Activated CD4-positive, alpha-beta T cell treated with anti-CD3 and anti-CD28 coated beads, Interleukin-2, amount 50 U/mL, for 1 hour (primary cell): ENCODE results near the gene KCNJ8.
"Not testable (repeated sequence)": the region's sequence is repeated elsewhere in the genome, so short reads cannot be mapped to it uniquely, and the experiment has no call there.

Experiments
- DNase-seq: peaks from one replicate; pipeline ENCODE4 v3.0.0-alpha.2; 2020

Gene KCNJ8

DNA sequence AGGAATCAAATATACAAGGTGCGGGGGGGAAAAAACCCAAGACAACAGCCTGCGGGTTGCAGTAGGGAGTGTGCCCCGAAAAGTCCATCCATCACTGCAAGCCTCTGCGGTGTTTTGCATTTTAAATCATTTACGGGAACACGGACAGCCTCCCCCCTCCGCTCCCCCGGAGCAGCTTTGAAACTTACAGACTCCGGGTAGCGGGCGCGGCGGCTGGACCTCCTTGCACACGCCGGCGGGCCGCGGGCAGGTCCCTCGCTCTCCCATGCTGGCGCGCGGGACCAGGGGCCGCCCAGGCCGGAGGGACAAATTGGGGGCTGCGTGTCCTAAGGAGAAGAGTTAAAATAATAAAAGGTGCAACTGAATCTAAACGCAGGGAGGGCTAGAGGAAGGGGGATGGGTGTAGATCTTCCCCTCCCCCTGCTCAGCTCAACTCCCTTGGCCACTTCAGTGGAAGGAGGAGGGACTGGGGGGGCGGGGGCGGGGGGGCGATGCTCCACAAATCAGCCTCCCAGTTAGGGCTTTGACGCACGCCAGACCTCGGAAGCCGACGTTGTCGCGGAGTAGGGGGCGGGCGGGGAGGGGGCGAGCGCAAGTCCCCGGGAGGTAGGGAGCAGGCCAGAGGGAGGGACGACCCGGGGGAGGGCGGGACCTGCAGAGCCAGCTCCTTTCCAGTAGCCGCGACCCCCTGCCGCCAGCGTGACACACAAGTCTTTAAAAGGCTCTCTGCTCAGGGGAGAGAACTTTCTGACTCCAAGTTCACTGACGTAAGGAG, at the start of gene KCNJ8:
Gene KCNJ8 (minus strand): TSS at position 349 of the 775 bp plus-strand sequence. CDS start 1,090 bp downstream, outside the sequence.
- DNase-seq, result no peak

DNA sequence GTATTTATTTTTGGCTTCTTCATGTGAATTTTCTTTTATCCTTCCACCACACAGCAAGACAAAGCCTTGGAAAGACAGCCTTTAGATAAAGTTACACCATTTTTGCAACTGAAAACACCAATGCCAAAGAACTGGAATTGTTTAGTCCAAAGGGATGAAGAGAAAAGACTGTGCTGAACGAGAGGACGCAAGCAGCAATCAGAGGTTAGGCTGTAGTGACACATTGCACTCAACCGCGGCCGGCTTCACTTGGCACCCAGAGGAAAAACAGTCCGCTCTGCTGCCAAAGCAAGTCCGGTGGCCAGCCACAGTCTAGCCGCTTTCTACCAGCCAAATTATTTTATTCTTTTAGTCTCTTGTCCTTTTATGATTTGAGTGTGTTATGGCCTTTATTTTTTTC, 49.1 kb upstream of the KCNJ8 start:
- no peak for DNase-seq

DNA sequence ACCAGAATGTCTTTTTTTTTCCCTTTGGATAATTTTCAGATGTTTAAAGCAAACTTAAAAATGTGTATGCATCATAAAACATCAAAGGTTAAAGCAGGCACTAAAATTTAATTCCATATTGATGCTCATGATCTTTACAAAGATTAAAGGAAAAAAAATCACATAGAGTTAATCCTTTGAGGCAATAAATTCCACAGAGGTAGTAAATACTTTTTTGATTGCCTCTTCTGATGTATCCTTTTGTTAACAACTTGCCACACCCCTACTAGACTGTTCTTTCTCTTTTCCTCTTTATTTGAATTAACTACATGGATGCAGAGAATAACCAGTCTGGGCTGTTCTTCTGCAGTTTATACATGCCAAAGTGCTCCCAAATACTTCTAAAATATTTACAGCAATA, 45.2 kb upstream of the KCNJ8 start:
- no peak for DNase-seq

DNA sequence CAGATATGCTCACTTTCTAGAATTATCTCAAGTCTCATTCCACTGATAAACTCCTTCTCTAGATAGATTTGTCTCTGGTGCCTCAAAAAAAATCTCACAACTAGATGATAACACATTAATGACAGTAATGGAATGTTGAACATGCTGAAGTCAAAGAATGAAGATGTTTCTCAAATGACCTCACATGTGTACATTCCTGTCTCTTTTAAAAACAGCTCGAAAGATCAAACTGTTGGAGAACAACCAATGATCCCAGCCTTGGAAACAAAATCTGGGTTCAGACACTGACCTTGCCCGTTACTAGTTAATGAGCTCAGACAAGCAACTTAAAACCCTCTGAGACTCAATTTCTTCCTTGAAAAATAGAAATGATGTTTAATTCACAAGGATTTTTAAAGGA, 44.7 kb upstream of the KCNJ8 start:
- DNase-seq, result no peak

DNA sequence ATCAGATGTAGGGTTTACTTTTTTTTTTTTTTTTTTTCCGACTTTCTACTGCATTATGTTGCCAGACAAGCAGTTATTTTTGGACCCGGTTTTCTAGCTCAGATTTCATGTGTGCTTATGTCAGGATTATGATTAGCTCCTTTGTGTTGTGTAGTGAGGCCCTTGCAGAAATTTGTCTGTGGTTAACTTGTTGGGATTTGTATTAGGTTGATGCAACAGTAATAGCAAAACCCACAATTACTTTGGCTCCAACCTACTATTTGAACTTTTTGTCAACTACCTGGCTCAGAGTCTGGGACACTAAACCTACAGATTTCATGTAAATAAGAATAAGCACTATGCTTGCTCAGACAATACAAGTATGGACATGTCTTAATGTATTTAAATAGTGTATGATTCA, 44.1 kb upstream of the KCNJ8 start:
- DNase-seq, result no peak

DNA sequence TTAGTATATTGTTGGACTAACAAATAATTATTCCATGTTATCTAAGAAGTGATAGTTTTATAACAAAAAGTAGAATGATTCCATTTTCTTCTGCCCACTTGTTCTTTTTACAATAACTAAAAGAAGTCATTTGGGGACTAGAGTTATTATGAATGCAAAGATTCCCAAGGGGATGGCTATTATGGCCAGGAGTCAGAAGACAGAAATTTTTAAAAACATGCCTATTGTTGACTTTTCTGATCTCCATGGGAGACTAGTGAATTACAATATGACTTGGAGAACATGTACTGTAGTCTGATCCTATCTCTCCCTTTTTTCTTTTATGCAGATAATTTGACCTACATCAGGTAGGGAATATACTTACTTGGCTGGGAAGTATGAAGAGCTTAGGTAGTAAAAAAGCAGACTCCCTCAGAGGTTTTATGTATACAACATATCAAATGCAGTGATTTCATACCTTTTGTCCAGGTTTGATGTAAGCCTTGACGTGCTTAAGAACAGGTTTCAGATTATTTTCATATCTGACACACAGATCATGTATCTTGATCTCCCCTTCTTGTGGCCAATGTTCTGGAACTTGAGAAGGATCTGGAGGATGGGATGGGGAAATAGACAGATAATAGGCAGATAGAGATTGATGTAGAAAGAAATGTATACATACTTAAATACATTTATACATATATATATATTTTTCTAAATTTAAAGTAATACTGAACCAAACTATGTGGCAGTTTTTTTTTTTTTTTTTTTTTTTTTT, 41.0 kb upstream of the KCNJ8 start:
- DNase-seq, result no peak

DNA sequence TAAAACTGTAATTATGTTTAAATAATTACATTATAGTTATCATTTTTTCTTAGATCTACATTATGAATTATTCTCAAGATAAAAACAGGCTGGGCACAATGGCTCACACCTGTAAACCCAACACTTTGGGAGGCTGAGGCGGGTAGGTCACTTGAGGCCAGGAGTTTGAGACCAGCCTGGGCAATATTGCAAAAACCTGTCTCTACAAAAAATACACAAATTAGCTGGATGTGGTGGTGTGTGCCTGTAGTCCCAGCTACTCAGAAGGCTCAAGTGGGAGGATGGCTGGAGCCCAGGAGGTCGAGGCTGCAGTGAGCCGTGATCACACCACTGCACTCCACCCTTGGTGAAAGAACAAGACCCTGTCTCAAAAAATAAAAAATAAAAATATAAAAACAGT, 40.3 kb upstream of the KCNJ8 start:
- no peak for DNase-seq

DNA sequence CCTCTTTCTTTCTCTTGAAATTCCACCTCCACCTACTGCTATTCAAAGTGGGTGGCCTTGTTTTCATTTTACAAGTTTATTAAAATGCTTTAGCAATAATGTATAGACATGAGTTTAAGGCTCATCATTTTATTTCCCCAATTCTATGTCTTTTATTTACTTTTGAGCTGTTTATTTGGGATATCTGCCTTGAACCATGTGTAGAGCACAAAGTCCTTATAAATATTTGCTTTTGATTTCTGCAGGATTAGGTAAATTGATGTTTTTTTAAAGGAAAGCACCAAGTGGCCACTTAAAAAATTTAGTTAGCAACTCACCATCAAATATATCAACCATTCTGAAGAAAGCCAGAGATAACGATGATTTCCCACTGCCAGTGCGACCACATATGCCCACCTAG, 39.8 kb upstream of the KCNJ8 start:
- no peak for DNase-seq

DNA sequence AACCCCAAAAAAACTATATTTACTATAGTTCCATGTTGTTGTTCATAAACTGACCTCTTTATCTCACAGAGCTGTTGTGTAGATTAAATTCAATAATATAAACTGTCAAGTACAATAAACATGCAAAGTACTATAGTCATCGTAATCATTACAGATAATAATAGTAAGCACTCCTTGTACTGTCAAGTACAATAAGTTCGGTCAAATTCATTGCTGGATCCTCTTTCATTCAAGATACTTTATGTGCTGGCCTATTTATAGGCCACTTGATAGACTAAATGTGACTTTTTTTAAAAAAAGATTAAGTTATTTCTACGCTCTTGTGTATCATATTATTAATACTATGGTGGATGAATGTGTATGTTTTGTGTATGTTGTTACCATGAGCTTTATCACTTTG, 39.2 kb upstream of the KCNJ8 start:
- DNase-seq, result no peak

DNA sequence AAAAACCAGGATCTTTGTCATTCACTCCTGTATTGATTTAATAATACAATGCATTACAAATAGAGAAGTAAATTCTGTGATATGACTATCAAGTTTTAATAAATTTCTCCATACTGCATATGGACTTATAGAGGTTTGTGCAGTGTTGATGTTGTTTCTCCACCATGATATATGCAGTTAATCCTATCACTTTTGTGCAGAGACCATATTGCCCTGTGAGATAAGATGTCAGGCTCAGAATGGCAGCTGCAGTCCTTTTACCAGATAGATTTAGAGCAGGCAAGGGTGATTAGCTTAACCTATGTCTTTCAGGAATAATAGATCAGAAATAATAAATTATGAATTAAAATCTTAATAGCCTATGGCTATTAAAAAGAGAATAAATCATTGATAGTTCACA, 38.6 kb upstream of the KCNJ8 start:
- DNase-seq, result no peak

DNA sequence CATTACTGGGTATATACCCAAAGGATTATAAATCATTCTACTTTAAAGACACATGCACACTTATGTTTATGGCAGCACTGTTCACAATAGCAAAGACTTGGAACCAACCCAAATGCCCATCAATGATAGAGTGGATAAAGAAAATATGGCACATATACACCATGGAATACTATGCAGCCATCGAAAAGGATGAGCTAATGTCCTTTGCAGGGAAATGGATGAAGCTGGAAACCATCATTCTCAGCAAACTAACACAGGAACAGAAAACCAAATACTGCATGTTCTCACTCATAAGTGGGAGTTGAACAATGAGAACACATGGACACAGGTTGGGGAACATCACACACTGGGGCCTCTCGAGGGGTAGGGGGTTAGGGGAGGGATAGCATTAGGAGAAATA, 37.8 kb upstream of the KCNJ8 start:
- not testable (repeated sequence) for DNase-seq

DNA sequence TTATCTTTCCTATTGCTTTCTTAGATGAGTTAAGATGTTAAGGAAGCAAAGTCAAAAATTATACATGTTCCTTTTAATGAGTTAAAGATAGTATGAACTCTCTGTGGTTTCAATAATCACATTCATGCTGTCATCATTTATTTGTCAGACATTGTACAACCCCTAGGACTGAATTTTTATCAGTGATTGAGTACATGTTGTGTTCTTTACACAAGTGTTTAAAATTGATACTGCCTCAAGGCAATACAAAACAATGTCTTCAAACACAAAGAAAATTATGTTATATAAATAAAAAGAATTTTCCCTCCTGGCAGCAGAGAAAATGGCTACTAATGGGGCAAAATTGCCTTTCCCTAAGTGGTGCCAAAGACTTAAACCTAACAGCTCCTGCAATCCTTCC, 34.6 kb upstream of the KCNJ8 start:
- DNase-seq, result no peak

DNA sequence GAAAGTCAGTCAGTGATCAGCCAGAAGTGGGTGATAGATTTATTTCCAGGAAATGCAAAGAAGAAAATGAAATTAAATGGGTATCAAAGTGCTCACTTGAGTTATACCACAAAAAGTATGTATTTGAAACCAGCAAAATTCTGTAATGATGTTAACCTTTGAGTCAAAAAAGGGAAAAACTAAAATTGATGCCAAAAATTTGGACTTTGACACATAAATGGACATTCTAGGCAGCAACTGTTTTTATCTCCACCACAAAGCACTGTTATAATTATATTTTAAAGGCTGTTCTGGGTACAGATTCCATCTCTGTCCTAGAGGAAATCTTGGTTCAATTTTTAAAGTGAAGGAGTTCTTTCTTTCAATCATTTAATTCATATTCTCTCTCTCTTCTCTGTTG, 31.7 kb upstream of the KCNJ8 start:
- no peak for DNase-seq

DNA sequence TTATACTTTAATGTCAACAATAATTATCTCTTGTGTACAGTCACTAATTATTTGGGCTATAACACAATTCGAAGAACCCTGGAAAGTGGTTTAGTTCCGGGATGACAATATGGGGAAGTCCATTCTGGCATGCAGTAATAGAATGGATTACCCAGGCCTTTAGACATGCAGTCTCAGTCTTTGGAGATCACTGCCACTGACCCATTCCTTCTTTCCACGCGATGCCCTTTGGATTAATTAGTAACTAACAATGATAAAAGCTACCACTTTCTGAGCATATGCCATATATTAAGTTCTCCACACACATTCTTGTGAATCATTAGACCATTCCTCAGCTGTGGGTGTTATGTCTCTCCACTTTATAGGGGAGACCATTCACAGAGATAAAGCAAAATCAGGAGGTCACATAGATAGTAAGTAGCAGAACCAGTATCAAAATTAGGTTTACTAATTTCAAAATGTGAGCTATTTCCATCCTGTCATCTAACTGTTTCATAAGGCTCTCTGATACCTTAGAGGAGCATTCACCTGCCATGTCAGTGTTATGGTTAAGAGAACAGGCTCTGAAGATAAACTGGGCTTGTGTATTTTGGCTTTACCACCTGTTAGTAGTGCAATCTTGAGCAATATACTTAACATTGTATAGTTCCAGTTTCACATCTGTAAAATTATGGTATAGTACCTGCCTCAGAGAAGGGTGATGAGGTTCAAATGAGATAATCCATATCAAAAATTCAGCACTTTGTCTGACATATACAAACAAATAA, 27.2 kb upstream of the KCNJ8 start:
- DNase-seq, result no peak

DNA sequence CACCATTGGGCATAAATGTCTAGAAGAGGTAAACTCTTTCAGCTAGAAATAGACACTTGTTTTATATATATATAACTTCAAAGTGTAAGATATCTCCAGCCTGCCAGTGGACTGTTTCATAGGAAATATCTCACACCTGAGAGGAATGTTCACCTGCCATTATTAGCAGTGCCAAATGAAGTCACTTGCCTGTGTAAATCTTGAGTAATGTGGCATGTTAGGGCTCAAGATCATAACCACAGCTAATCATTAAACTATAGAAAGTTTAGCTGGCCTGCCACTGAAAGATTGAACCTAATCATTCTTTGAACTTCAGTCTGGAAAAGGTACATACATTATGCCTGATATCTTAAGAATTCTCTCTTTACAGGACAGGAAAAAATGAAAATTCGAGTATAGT, 25.5 kb upstream of the KCNJ8 start:
- no peak for DNase-seq

DNA sequence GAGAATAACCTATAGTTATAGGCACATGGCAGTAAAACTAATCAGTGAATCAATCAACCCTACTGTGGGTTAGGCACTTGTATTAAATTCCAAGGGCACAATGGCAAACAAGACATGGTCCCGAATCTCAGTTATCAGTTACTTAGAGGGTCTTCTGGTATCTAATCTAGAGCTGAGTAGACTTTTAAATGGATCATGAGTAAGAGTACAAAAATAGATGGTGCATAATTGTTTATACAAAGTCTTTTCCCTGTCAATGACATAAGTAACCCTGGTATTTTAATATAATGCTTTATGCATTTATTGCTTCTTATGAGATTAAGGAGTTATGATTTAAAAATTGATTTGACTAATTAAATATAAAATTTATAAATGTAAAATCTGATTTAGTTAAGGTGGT, 23.0 kb upstream of the KCNJ8 start:
- no peak for DNase-seq

DNA sequence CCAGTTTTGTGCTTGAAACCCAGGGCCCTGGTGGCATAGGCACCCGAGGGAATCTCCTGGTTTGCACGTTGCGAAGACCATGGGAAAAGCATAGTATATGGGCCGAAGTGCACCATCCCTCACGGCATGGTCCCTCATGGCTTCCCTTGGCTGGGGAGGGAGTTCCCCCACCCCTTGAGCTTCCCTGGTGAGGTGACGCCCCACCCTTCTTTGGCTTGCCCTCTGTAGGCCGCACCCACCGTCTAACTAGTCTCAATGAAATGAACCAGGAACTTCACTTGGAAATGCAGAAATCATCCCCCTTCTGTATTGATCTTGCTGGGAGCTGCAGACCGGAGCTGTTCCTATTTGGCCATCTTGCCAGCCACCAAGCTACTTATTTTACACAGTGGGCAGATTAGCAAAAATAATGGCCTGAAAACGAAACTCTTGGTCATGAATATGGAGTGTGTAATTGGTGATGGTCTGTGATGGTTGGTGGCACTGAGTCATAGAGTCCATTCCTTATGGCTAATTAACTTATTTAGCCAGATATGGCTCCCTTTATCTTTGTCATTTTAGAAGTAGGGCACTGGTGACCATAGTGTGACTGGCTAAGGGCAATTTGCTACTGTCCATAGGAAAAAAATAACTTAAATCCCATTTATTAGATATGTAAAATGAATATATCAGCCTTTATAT, 21.3 kb upstream of the KCNJ8 start:
- DNase-seq, result no peak

DNA sequence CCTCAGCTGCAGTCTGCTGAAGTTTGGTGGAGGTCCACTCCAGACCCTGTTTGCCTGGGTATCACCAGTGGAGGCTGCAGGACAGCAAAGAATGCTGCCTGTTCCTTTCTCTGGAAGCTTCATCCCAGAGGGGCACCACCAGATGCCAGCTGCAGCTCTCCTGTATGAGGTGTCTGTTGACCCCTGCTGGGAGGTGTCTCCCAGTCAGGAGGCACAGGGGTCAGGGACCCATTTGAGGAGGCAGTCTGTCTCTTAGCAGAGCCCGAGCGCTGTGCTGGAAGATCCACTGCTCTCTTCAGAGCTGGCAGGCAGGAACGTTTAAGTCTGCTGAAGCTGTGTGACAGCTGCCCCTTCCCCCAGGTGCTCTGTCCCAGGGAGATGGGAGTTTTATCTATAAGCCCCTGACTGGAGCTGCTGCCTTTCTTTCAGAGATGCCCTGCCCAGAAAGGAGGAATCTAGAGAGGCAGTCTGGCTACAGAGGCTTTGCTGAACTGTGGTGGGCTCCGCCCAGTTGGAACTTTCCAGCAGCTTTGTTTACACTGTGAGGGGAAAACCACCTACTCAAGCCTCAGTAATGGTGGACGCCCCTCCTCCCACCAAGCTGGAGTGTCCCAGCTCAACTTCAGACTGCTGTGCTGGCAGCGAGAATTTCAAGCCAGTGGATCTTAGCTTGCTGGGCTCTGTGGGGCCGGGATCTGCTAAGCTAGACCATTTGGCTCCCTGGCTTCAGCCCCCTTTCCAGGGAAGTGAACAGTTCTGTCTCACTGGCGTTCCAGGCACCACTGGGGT, 20.5 kb upstream of the KCNJ8 start:
- not testable (repeated sequence) for DNase-seq

DNA sequence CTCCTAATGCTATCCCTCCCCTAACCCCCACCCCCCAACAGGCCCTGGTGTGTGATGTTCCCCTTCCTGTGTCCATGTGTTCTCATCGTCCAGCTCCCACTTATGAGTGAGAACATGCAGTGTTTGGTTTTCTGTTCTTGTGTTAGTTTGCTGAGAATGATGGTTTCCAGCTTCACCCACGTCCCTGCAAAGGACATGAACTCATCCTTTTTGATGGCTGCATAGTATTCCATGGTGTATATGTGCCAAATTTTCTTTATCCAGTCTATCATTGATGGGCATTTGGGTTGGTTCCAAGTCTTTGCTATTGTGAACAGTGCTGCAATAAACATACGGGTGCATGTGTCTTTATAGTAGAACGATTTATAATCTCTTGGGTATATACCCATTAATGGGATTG, 15.2 kb upstream of the KCNJ8 start:
- DNase-seq, result not testable (repeated sequence)

DNA sequence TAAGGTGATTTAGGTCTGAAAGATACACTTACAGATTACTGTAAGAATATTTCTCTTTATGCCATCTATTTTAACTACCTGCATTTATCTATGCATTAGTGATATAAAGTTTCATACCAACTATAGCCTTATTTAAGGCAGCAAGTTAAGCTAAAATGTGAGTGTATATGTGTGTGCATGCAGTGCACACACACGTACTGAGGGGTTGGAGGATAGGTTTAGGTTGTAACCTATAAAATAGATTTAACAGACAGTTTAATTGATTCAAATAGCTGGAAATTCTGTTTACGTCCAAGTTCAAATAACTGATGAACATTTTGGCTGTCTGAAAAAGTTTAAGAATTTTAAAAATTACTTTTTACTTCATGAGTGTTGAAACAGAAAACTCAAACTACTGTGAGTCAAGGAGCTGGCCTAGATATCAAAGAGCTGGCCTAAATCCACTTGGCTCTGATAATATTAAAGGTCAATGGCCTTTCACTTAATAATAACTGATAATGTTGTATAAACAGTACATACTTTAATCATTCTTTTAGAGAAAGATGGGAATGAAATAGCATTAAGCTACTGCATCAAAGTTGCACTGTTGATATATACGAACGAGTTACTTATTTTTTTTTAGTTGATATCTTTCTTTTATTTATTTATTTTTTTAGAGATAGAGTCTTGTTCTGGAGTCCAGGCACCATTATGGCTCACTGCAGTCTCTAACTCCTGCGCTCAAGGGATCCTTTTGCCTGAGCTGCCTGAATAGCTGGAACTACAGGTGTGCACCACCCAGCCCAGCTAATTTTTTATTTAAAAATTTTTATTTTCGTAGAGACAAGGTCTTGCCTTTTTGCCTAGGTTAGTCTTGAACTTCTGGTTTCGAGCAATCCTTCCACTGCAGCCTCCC, 13.8 kb upstream of the KCNJ8 start:
- DNase-seq, result no peak

DNA sequence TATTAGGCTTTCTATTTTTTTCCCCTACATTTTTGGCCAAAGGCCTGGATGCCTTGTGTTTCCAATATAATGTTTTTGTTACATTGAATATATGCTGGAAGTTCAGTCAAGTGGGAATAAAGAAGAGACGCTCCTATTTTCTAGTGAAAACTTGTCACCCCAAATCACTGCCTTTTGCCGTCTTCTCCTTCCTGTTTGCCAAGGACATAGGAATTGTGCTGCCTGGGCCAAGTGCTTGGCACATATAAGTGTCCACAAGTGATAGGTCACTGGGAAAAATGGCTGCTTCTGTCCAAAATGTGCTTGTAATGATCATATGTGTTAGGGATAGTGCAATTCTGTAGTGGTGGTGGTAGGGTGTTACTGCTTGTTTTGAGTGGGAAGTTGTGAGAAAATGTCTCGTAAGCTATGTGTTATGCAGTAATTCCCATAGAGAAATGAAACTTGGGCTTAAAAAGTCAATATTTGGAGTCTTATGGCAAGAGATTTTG, 11.6 kb upstream of the KCNJ8 start:
- DNase-seq, result no peak
